Measurements from ENCODE around the gene CBFA2T2. TPM values are rescaled to one million over a fixed set of nuclear protein-coding genes. Genes with fewer than 3 reads are reported as not detected.
"Not testable (repeated sequence)": the region's sequence is repeated elsewhere in the genome, so short reads cannot be mapped to it uniquely, and the experiment has no call there.

Gene CBFA2T2
- total RNA-seq, 2 experiments from 2014 or later, result 19.2 to 20.3 TPM

GRCh38 chr20:33522256-33522820, 32.4 kb downstream of the CBFA2T2 start:
- POLR2A ChIA-PET, result interaction anchor here (0.6 to 1.5 kb wide), 3 partner anchors 23 to 246 kb away, joined by 3 read pairs; partner anchors contain the start of gene CDK5RAP1

GRCh38 chr20:33524261-33524660, 34.4 kb downstream of the CBFA2T2 start:
- H3K27me3 Mint-ChIP-seq, result no peaks in the 10 kb centered on the region
- H3K36me3 Mint-ChIP-seq (ENCODE audit: low read depth), result peaks cover 2% of the 10 kb centered on the region
- H3K4me3 Mint-ChIP-seq, result no peak overlapping the region
- ChIA-PET CTCF (no interaction called here), POLR2A (no interaction called here)
- no peak for DNase-seq
- peaks cover 8% of the 10 kb centered on the region for H3K4me1 Mint-ChIP-seq
- no peak overlapping the region for H3K27ac Mint-ChIP-seq
- no peaks in the 10 kb centered on the region for H3K9me3 Mint-ChIP-seq

More at GRCh38 chr20:33522256-33522820, 32.4 kb downstream of the CBFA2T2 start:
- H3K27ac Mint-ChIP-seq, result no peak overlapping the region
- no peaks in the 10 kb centered on the region for H3K27me3 Mint-ChIP-seq
- H3K36me3 Mint-ChIP-seq (ENCODE audit: low read depth), result peaks cover 2% of the 10 kb centered on the region
- no peak overlapping the region for H3K4me3 Mint-ChIP-seq
- DNase-seq, result no peak
- peaks cover 8% of the 10 kb centered on the region for H3K4me1 Mint-ChIP-seq
- CTCF ChIA-PET, result interaction anchor here (0.7 to 1.3 kb wide), 4 partner anchors 11 to 146 kb away, joined by 3 to 5 read pairs (median 4); no protein-coding TSS in a partner anchor
- H3K9me3 Mint-ChIP-seq, result no peaks in the 10 kb centered on the region

GRCh38 chr20:33526769-33527168, 36.9 kb downstream of the CBFA2T2 start:
- peaks cover 14% of the 10 kb centered on the region for H3K4me1 Mint-ChIP-seq
- no peak overlapping the region for H3K27ac Mint-ChIP-seq
- H3K4me3 Mint-ChIP-seq, result no peak overlapping the region
- POLR2A ChIA-PET, result interaction anchor here (0.6 kb wide), 1 partner anchor 379 kb away, joined by 4 read pairs; no protein-coding TSS in a partner anchor
- CTCF ChIA-PET, result interaction anchor here (0.6 kb wide), 1 partner anchor 226 kb away, joined by 3 read pairs; no protein-coding TSS in a partner anchor
- no peaks in the 10 kb centered on the region for H3K27me3 Mint-ChIP-seq
- H3K36me3 Mint-ChIP-seq (ENCODE audit: low read depth), result peaks cover 2% of the 10 kb centered on the region
- no peaks in the 10 kb centered on the region for H3K9me3 Mint-ChIP-seq
- DNase-seq, result no peak

GRCh38 chr20:33531047-33531877, 41.4 kb downstream of the CBFA2T2 start:
- H3K4me1 Mint-ChIP-seq, result peaks cover 12% of the 10 kb centered on the region
- no peak overlapping the region for H3K27ac Mint-ChIP-seq
- CTCF ChIA-PET, result no interaction called here
- no peaks in the 10 kb centered on the region for H3K27me3 Mint-ChIP-seq
- POLR2A ChIA-PET, result interaction anchor here (1.4 kb wide), 1 partner anchor 41 kb away, joined by 4 read pairs; the partner anchor contains the start of gene CBFA2T2
- no peak for DNase-seq
- no peaks in the 10 kb centered on the region for H3K9me3 Mint-ChIP-seq
- H3K4me3 Mint-ChIP-seq, result no peak overlapping the region
- H3K36me3 Mint-ChIP-seq (ENCODE audit: low read depth), result no peaks in the 10 kb centered on the region

GRCh38 chr20:33531885-33532284, 42.0 kb downstream of the CBFA2T2 start:
- CTCF ChIA-PET, result no interaction called here
- POLR2A ChIA-PET, result interaction anchor here (1.4 kb wide), 1 partner anchor 42 kb away, joined by 4 read pairs; the partner anchor contains the start of gene CBFA2T2
- H3K27me3 Mint-ChIP-seq, result no peaks in the 10 kb centered on the region
- H3K27ac Mint-ChIP-seq, result no peak overlapping the region
- no peaks in the 10 kb centered on the region for H3K9me3 Mint-ChIP-seq
- H3K4me1 Mint-ChIP-seq, result peaks cover 8% of the 10 kb centered on the region
- no peak for DNase-seq
- H3K36me3 Mint-ChIP-seq (ENCODE audit: low read depth), result peaks cover 1% of the 10 kb centered on the region
- H3K4me3 Mint-ChIP-seq, result no peak overlapping the region

GRCh38 chr20:33532753-33533459, 43.0 kb downstream of the CBFA2T2 start:
- POLR2A ChIA-PET, result no interaction called here
- CTCF ChIA-PET, result interaction anchor here (0.6 kb wide), 1 partner anchor 267 kb away, joined by 3 read pairs; no protein-coding TSS in a partner anchor

GRCh38 chr20:33535717-33536116, 45.8 kb downstream of the CBFA2T2 start:
- H3K4me1 Mint-ChIP-seq, H3K4me3 Mint-ChIP-seq, H3K27me3 Mint-ChIP-seq, POLR2A ChIA-PET, CTCF ChIA-PET, H3K9me3 Mint-ChIP-seq, H3K27ac Mint-ChIP-seq, DNase-seq: not testable (repeated sequence)
- H3K36me3 Mint-ChIP-seq (ENCODE audit: low read depth), result peaks cover 10% of the 10 kb centered on the region

More at GRCh38 chr20:33532753-33533459, 43.0 kb downstream of the CBFA2T2 start:
- no peak overlapping the region for H3K27ac Mint-ChIP-seq
- no peak for DNase-seq
- H3K36me3 Mint-ChIP-seq (ENCODE audit: low read depth), result peaks cover 10% of the 10 kb centered on the region
- peaks cover 8% of the 10 kb centered on the region for H3K4me1 Mint-ChIP-seq
- no peaks in the 10 kb centered on the region for H3K27me3 Mint-ChIP-seq
- peaks cover 3% of the 10 kb centered on the region for H3K9me3 Mint-ChIP-seq
- H3K4me3 Mint-ChIP-seq, result no peak overlapping the region

- ChIA-PET CTCF (no interaction called here), POLR2A (no interaction called here)
- Mint-ChIP-seq H3K36me3 (ENCODE audit: low read depth) (peaks cover 10% of the 10 kb centered on the region), H3K4me3 (no peak overlapping the region), H3K4me1 (no peaks in the 10 kb centered on the region), H3K27ac (no peak overlapping the region), H3K27me3 (no peaks in the 10 kb centered on the region), H3K9me3 (peaks cover 3% of the 10 kb centered on the region)
- DNase-seq, result no peak
Measured at GRCh38 chr20:33537608-33538007, 47.7 kb downstream of the CBFA2T2 start.

GRCh38 chr20:33539129-33539528, 49.2 kb downstream of the CBFA2T2 start:
- ChIA-PET CTCF (interaction anchor here (0.6 kb wide), 1 partner anchor 171 kb away, joined by 4 read pairs; no protein-coding TSS in a partner anchor), POLR2A (no interaction called here)
- no peak for DNase-seq
- H3K27ac Mint-ChIP-seq, result no peak overlapping the region
- H3K4me3 Mint-ChIP-seq, result no peak overlapping the region
- peaks cover 3% of the 10 kb centered on the region for H3K9me3 Mint-ChIP-seq
- no peaks in the 10 kb centered on the region for H3K4me1 Mint-ChIP-seq
- H3K27me3 Mint-ChIP-seq, result no peaks in the 10 kb centered on the region
- peaks cover 10% of the 10 kb centered on the region for H3K36me3 Mint-ChIP-seq (ENCODE audit: low read depth)

GRCh38 chr20:33540427-33540826, 50.5 kb downstream of the CBFA2T2 start:
- no peak for DNase-seq
- H3K4me3 Mint-ChIP-seq, result no peak overlapping the region
- H3K27ac Mint-ChIP-seq, result no peak overlapping the region
- H3K27me3 Mint-ChIP-seq, result no peaks in the 10 kb centered on the region
- H3K36me3 Mint-ChIP-seq (ENCODE audit: low read depth), result peaks cover 10% of the 10 kb centered on the region
- ChIA-PET CTCF (interaction anchor here (1.2 kb wide), 1 partner anchor 83 kb away, joined by 3 read pairs; no protein-coding TSS in a partner anchor), POLR2A (interaction anchor here (1.0 kb wide), 1 partner anchor 50 kb away, joined by 3 read pairs; the partner anchor contains the start of gene CBFA2T2)
- no peaks in the 10 kb centered on the region for H3K4me1 Mint-ChIP-seq
- peaks cover 3% of the 10 kb centered on the region for H3K9me3 Mint-ChIP-seq

GRCh38 chr20:33541074-33541473, 51.2 kb downstream of the CBFA2T2 start:
- Mint-ChIP-seq H3K4me3 (no peak overlapping the region), H3K27me3 (no peaks in the 10 kb centered on the region), H3K36me3 (ENCODE audit: low read depth) (peaks cover 10% of the 10 kb centered on the region), H3K27ac (no peak overlapping the region), H3K4me1 (no peaks in the 10 kb centered on the region), H3K9me3 (peaks cover 3% of the 10 kb centered on the region)
- POLR2A ChIA-PET, result no interaction called here
- no peak for DNase-seq
- CTCF ChIA-PET, result no interaction called here

- ChIA-PET CTCF (no interaction called here), POLR2A (no interaction called here)
- Mint-ChIP-seq H3K4me3 (no peak overlapping the region), H3K9me3 (peaks cover 3% of the 10 kb centered on the region), H3K27me3 (no peaks in the 10 kb centered on the region), H3K4me1 (no peaks in the 10 kb centered on the region), H3K36me3 (ENCODE audit: low read depth) (peaks cover 10% of the 10 kb centered on the region), H3K27ac (no peak overlapping the region)
- DNase-seq, result no peak
Measured at GRCh38 chr20:33541797-33542196, 51.9 kb downstream of the CBFA2T2 start.

- ChIA-PET POLR2A (interaction anchor here (1.0 kb wide), 1 partner anchor 119 kb away, joined by 3 read pairs; no protein-coding TSS in a partner anchor), CTCF (interaction anchor here (0.6 to 2.0 kb wide), 3 partner anchors 9 to 85 kb away, joined by 3 to 8 read pairs (median 3); no protein-coding TSS in a partner anchor)
- no peak for DNase-seq
- Mint-ChIP-seq H3K9me3 (no peaks in the 10 kb centered on the region), H3K4me3 (no peak overlapping the region), H3K4me1 (no peaks in the 10 kb centered on the region), H3K36me3 (ENCODE audit: low read depth) (peaks cover under 1% of the 10 kb centered on the region), H3K27me3 (no peaks in the 10 kb centered on the region), H3K27ac (no peak overlapping the region)
Measured at GRCh38 chr20:33545763-33546162, 55.9 kb downstream of the CBFA2T2 start.

Measured in activated CD4-positive, alpha-beta memory T cell treated with anti-CD3 and anti-CD28 coated beads, Interleukin-2, amount 10 ng/mL, durations not matched to agents 7 days and 5 days (primary cell).